Endothelial cell (in vitro differentiated cells): ENCODE measurements around the gene ALKAL2. TPM values are rescaled to one million over a fixed set of nuclear protein-coding genes. Genes with fewer than 3 reads are reported as not detected.

Experiments
- DNase-seq: peaks from one replicate; pipeline ENCODE4 v3.0.0; 2021; ENCODE audit warnings: low spot score
- H3K27ac Mint-ChIP-seq: one replicate; pipeline ENCODE4 v1.8.0; 2021; ENCODE audit warnings: mixed read lengths, inconsistent platforms; ENCODE audit not compliant: unreplicated experiment
- H3K27me3 Mint-ChIP-seq: one replicate; pipeline ENCODE4 v1.8.0; 2021; ENCODE audit warnings: mild to moderate bottlenecking, moderate library complexity, mixed read lengths, inconsistent platforms; ENCODE audit not compliant: unreplicated experiment
- H3K36me3 Mint-ChIP-seq: one replicate; pipeline ENCODE4 v1.8.0; 2021; ENCODE audit warnings: mild to moderate bottlenecking, low read depth, mixed read lengths, inconsistent platforms; ENCODE audit not compliant: unreplicated experiment
- H3K4me1 Mint-ChIP-seq: one replicate; pipeline ENCODE4 v1.8.0; 2021; ENCODE audit warnings: mild to moderate bottlenecking, mixed read lengths, inconsistent platforms; ENCODE audit not compliant: unreplicated experiment
- H3K4me3 Mint-ChIP-seq: one replicate; pipeline ENCODE4 v1.8.0; 2021; ENCODE audit warnings: mild to moderate bottlenecking, mixed read lengths, inconsistent platforms; ENCODE audit not compliant: unreplicated experiment
- H3K9me3 Mint-ChIP-seq: one replicate; pipeline ENCODE4 v1.8.0; 2021; ENCODE audit warnings: mixed read lengths, inconsistent platforms; ENCODE audit not compliant: unreplicated experiment
- CTCF ChIP-seq: fragments of 200-600 bp; sonication (generic); IDR thresholded peaks from one replicate; pipeline ENCODE4 v1.5.0; 2021; ENCODE audit warnings: antibody characterized with exemption; ENCODE audit not compliant: unreplicated experiment
- total RNA-seq: library from RNA; stranded (reverse); fragmentation: NEBNext Ultra II Directional; extraction: Animal tissue kit (Norgen Biotek cat#: 25700); gene quantifications from one replicate; pipeline ENCODE4 v1.2.1, GENCODE V29; 2021; ENCODE audit not compliant: unreplicated experiment

ALKAL2 gene
- total RNA-seq, 1 donor from 2014 or later: 3.2 TPM

- no peaks in the 10 kb centered on the region for H3K9me3 Mint-ChIP-seq
- H3K4me3 Mint-ChIP-seq: no peak overlapping the region
- H3K36me3 Mint-ChIP-seq: peaks cover 15% of the 10 kb centered on the region
- DNase-seq: no peak
- H3K4me1 Mint-ChIP-seq: peaks cover 12% of the 10 kb centered on the region
- H3K27me3 Mint-ChIP-seq: peaks cover 2% of the 10 kb centered on the region
- H3K27ac Mint-ChIP-seq: no peak overlapping the region
- no peak for TF ChIP-seq CTCF
These were observed 13.4 kb downstream of the ALKAL2 start for GRCh38 chr2:274503-274902.

- H3K36me3 Mint-ChIP-seq: peaks cover 13% of the 10 kb centered on the region
- H3K9me3 Mint-ChIP-seq: no peaks in the 10 kb centered on the region
These were observed 14.6 kb downstream of the ALKAL2 start for GRCh38 chr2:273333-273732.

GRCh38 chr2:271917-272316, 16.0 kb downstream of the ALKAL2 start:
- Mint-ChIP-seq H3K9me3 (no peaks in the 10 kb centered on the region), H3K27ac (no peak overlapping the region), H3K4me1 (peaks cover 19% of the 10 kb centered on the region), H3K36me3 (no peaks in the 10 kb centered on the region), H3K27me3 (peaks cover 2% of the 10 kb centered on the region), H3K4me3 (no peak overlapping the region)
- TF ChIP-seq CTCF: no peak
- DNase-seq: no peak

More at GRCh38 chr2:273333-273732, 14.6 kb downstream of the ALKAL2 start:
- TF ChIP-seq CTCF: no peak
- peaks cover 19% of the 10 kb centered on the region for H3K4me1 Mint-ChIP-seq
- H3K4me3 Mint-ChIP-seq: no peak overlapping the region
- no peak for DNase-seq
- H3K27me3 Mint-ChIP-seq: peaks cover 2% of the 10 kb centered on the region
- no peak overlapping the region for H3K27ac Mint-ChIP-seq

- Mint-ChIP-seq H3K36me3 (no peaks in the 10 kb centered on the region), H3K27me3 (peaks cover 2% of the 10 kb centered on the region), H3K4me1 (peaks cover 19% of the 10 kb centered on the region), H3K27ac (no peak overlapping the region), H3K4me3 (no peak overlapping the region), H3K9me3 (no peaks in the 10 kb centered on the region)
- TF ChIP-seq CTCF: no peak
- DNase-seq: no peak
These were observed 17.0 kb downstream of the ALKAL2 start for GRCh38 chr2:270861-271260.

- H3K4me1 Mint-ChIP-seq: peaks cover 24% of the 10 kb centered on the region
- TF ChIP-seq CTCF: no peak
- no peak overlapping the region for H3K4me3 Mint-ChIP-seq
- no peaks in the 10 kb centered on the region for H3K9me3 Mint-ChIP-seq
- H3K27me3 Mint-ChIP-seq: peaks cover 7% of the 10 kb centered on the region
- DNase-seq: no peak
- H3K36me3 Mint-ChIP-seq: no peaks in the 10 kb centered on the region
- no peak overlapping the region for H3K27ac Mint-ChIP-seq
These were observed 18.4 kb downstream of the ALKAL2 start for GRCh38 chr2:269356-270030.
